Tibial nerve (tissue), 4 donors: ENCODE measurements around the gene NR4A2. TPM values are rescaled to one million over a fixed set of nuclear protein-coding genes. Genes with fewer than 3 reads are reported as not detected.

Experiments used
- DNase-seq, 2 donors: peaks; one replicate each; pipeline ENCODE4 v3.0.0-alpha.2; 2019; ENCODE audit warnings: low spot score in 2 of 2
- H3K27ac ChIP-seq, 4 donors: fragments of 200-600 bp; sonication (generic) in 3 of 4; one replicate each; pipeline ENCODE4 v1.5.1; 2017 to 2019; ENCODE audit warnings: mild to moderate bottlenecking in 1 of 4
- H3K27me3 ChIP-seq, 2 donors: fragments of 200-600 bp; sonication (generic) in 1 of 2; one replicate each; pipeline versions ENCODE4 v1.5.1 to v1.6.0; 2017 to 2019
- H3K36me3 ChIP-seq, 3 donors: fragments of 200-600 bp; sonication (generic); one replicate each; pipeline ENCODE4 v1.5.1; 2018 to 2019
- H3K4me1 ChIP-seq, 4 donors: fragments of 200-600 bp; sonication (generic) in 3 of 4; one replicate each; pipeline ENCODE4 v1.5.1; 2017 to 2019
- H3K4me3 ChIP-seq, 4 donors: fragments of 200-600 bp; sonication (generic) in 3 of 4; one replicate each; pipeline ENCODE4 v1.5.1; 2017 to 2019; ENCODE audit warnings: mild to moderate bottlenecking in 1 of 4, moderate library complexity in 1 of 4
- H3K9me3 ChIP-seq, 4 donors: fragments of 200-600 bp; sonication (generic) in 3 of 4; one replicate each; pipeline ENCODE4 v1.5.1; 2017 to 2019
- CTCF ChIP-seq, 5 experiments: fragments of 200-600 bp in 3 of 5; fragments of 450-650 bp in 2 of 5; sonication (generic) in 3 of 5; IDR thresholded peaks; one replicate each; pipeline ENCODE4 v1.5.1; 2016 to 2019; ENCODE audit warnings: antibody characterized with exemption in 5 of 5, mild to moderate bottlenecking in 3 of 5, moderate library complexity in 2 of 5
- EP300 ChIP-seq, 2 donors: sonication (generic); formaldehyde crosslinking; IDR thresholded peaks; one replicate each; pipeline ENCODE4 v1.6.1; 2017; ENCODE audit warnings: antibody characterized with exemption in 2 of 2, mild to moderate bottlenecking in 1 of 2
- POLR2A ChIP-seq, 2 donors: fragments of 450-650 bp; IDR thresholded peaks; one replicate each; pipeline ENCODE4 v1.6.1; 2017; ENCODE audit warnings: antibody characterized with exemption in 2 of 2, mild to moderate bottlenecking in 2 of 2, moderate library complexity in 2 of 2
- WGBS, 2 donors: methylation state at CpG; one replicate each; pipeline ENCODE4 v1.1.5; 2018; 5-methylcytosine and 5-hydroxymethylcytosine counted together
- total RNA-seq, 4 donors: library from RNA; depleted of rRNA; stranded (reverse); fragments of >200 nt; gene quantifications; one replicate each; pipeline ENCODE4 v1.1.0, GENCODE V29; 2016

The NR4A2 gene
- total RNA-seq, 4 donors from 2014 or later: 14.7 to 31.5 (median 22.4) TPM

GRCh38 chr2:156363141-156363540, 30.6 kb upstream of the NR4A2 start:
- TF ChIP-seq EP300 (IDR thresholded peaks at IDR 0.05): no peak
- DNase-seq: no peak
- H3K4me3 ChIP-seq: no peak overlapping the region

GRCh38 chr2:156356014-156356754, 23.7 kb upstream of the NR4A2 start:
- no peak for DNase-seq
- WGBS, 2 donors: 95 to 98% methylated on average over 3 of the region's 3 CpGs
- Histone ChIP-seq H3K4me1 (no peaks in the 10 kb centered on the region), H3K36me3 (no peaks in the 10 kb centered on the region), H3K27ac (no peak overlapping the region), H3K4me3 (no peak overlapping the region), H3K9me3 (no peaks in the 10 kb centered on the region), H3K27me3 (no peaks in the 10 kb centered on the region)
- TF ChIP-seq EP300 (IDR thresholded peaks at IDR 0.05) (no peak), CTCF (IDR thresholded peaks at IDR 0.05) (no peak), POLR2A (IDR thresholded peaks at IDR 0.05) (no peak)

More at GRCh38 chr2:156363141-156363540, 30.6 kb upstream of the NR4A2 start:
- Histone ChIP-seq H3K36me3 (no peaks in the 10 kb centered on the region), H3K4me1 (no peaks in the 10 kb centered on the region), H3K27me3 (no peaks in the 10 kb centered on the region), H3K27ac (no peak overlapping the region), H3K9me3 (no peaks in the 10 kb centered on the region)

GRCh38 chr2:156352911-156353310, 20.4 kb upstream of the NR4A2 start:
- Histone ChIP-seq H3K27ac (no peak overlapping the region), H3K4me3 (no peak overlapping the region), H3K4me1 (no peaks in the 10 kb centered on the region), H3K36me3 (no peaks in the 10 kb centered on the region), H3K27me3 (no peaks in the 10 kb centered on the region), H3K9me3 (no peaks in the 10 kb centered on the region)
- 59 to 68% methylated on average over 1 of the region's 1 CpG for WGBS, 2 donors
- DNase-seq: no peak
- TF ChIP-seq EP300 (IDR thresholded peaks at IDR 0.05) (no peak), POLR2A (IDR thresholded peaks at IDR 0.05) (no peak), CTCF (IDR thresholded peaks at IDR 0.05) (no peak)

GRCh38 chr2:156350374-156351142, 18.0 kb upstream of the NR4A2 start:
- Histone ChIP-seq H3K4me3 (no peak overlapping the region), H3K36me3 (no peaks in the 10 kb centered on the region), H3K27me3 (no peaks in the 10 kb centered on the region), H3K4me1 (no peaks in the 10 kb centered on the region), H3K9me3 (no peaks in the 10 kb centered on the region), H3K27ac (no peak overlapping the region)
- WGBS, 2 donors: 86 to 87% methylated on average over 7 of the region's 7 CpGs
- no peak for TF ChIP-seq POLR2A (IDR thresholded peaks at IDR 0.05)
- no peak for TF ChIP-seq CTCF (IDR thresholded peaks at IDR 0.05)
- TF ChIP-seq EP300 (IDR thresholded peaks at IDR 0.05): no peak
- no peak for DNase-seq

- Histone ChIP-seq H3K36me3 (no peaks in the 10 kb centered on the region), H3K27me3 (no peaks in the 10 kb centered on the region), H3K9me3 (no peaks in the 10 kb centered on the region), H3K4me1 (no peaks in the 10 kb centered on the region), H3K4me3 (no peak overlapping the region), H3K27ac (no peak overlapping the region)
- no peak for TF ChIP-seq POLR2A (IDR thresholded peaks at IDR 0.05)
- TF ChIP-seq CTCF (IDR thresholded peaks at IDR 0.05): no peak
- TF ChIP-seq EP300 (IDR thresholded peaks at IDR 0.05): no peak
- no peak for DNase-seq
Measured at GRCh38 chr2:156349605-156350004, 17.1 kb upstream of the NR4A2 start.
